ENCODE data around the gene KCNC1. TPM values are rescaled to one million over a fixed set of nuclear protein-coding genes. Genes with fewer than 3 reads are reported as not detected.

The KCNC1 gene
- total and polyA plus RNA-seq, 2 of the 4 experiments (the other 2 are of a cell fraction), result 0.03 TPM; not detected in 1

GRCh38 chr11:17725174-17725573, 9.4 kb upstream of the KCNC1 start (continued):
- no peak for TF ChIP-seq MXI1 (IDR thresholded peaks at IDR 0.05; ENCODE audit: borderline replicate concordance, low read depth, low read length)
- no peak for TF ChIP-seq POLR2A (IDR thresholded peaks at IDR 0.05; ENCODE audit: low read depth, low read length)
- TF ChIP-seq BHLHE40 (IDR thresholded peaks at IDR 0.05; ENCODE audit: low read depth, low read length), result no peak
- no peak for TF ChIP-seq FOS (IDR thresholded peaks at IDR 0.05; ENCODE audit: low read depth, low read length)

- no peak overlapping the region for H2AK5ac ChIP-seq (ENCODE audit: low read depth, low read length)
- in situ Hi-C loops (cut with MboI; ENCODE audit: low sequenced_read_pairs), result loop anchor here (5.0 kb wide), 1 partner anchor 247 kb away; no protein-coding TSS in a partner anchor
- H4K20me1 ChIP-seq (ENCODE audit: insufficient read depth, low read length), result 0 out of 2 replicates have a peak, but pooled peaks cover 6% of the 10 kb centered on the region
- H4K5ac ChIP-seq (ENCODE audit: low read depth, low read length), result no peak overlapping the region
- ChIA-PET POLR2A (ENCODE audit: unreplicated experiment) (no interaction called here), CTCF (interaction anchor here (0.9 to 8.0 kb wide), 10 partner anchors 8 to 259 kb away, joined by 3 to 158 read pairs (median 4); no protein-coding TSS in a partner anchor)
- H2BK15ac ChIP-seq (ENCODE audit: low read depth, low read length), result no peak overlapping the region
- no peak overlapping the region for H4K91ac ChIP-seq (ENCODE audit: insufficient read depth, low read depth, low read length)
- ATAC-seq (ENCODE audit: low read depth), result no peak
- H3K14ac ChIP-seq (replicated peaks; ENCODE audit: low read depth, low read length), result no peak overlapping the region
- dilution Hi-C loops (cut with HindIII; ENCODE audit: low sequenced_read_pairs, unreplicated experiment), result loop anchor here (25.0 kb wide), 1 partner anchor 257 kb away; no protein-coding TSS in a partner anchor
- H2BK20ac ChIP-seq (ENCODE audit: low read depth, low read length), result no peak overlapping the region
- H2AFZ ChIP-seq (replicated peaks; ENCODE audit: low read length, poor library complexity), result no peak overlapping the region
- H3K9me1 ChIP-seq (ENCODE audit: insufficient read depth, low read length), result no peaks in the 10 kb centered on the region
- no peak overlapping the region for H3K27ac ChIP-seq (ENCODE audit: insufficient read depth, low read length)
- no peak overlapping the region for H3K4ac ChIP-seq (ENCODE audit: low read depth, low read length)
- no peak overlapping the region for H4K8ac ChIP-seq (ENCODE audit: low read depth in 2 of 2, low read length in 2 of 2)
- no peaks in the 10 kb centered on the region for H3K9me3 ChIP-seq (ENCODE audit: control insufficient read depth, insufficient read depth, low read length)
- no peak overlapping the region for H2BK120ac ChIP-seq (ENCODE audit: low read depth, low read length)
- WGBS, 2 experiments (ENCODE audit: extremely low coverage in 2 of 2, insufficient read length in 1 of 2), result no CpG with 5 or more reads among the region's 2 CpGs
- no peaks in the 10 kb centered on the region for H3K79me1 ChIP-seq (ENCODE audit: low read depth in 1 of 2, low read length in 2 of 2)
- H2AK9ac ChIP-seq (replicated peaks; ENCODE audit: low read depth, low read length, poor library complexity), result no peak overlapping the region
- peaks cover 33% of the 10 kb centered on the region for H3K27me3 ChIP-seq (ENCODE audit: control insufficient read depth, insufficient read depth, low read length)
- no peak overlapping the region for H3K4me2 ChIP-seq (ENCODE audit: low read depth, low read length)
- no peak overlapping the region for H3K18ac ChIP-seq (ENCODE audit: low read depth, low read length)
- H3K56ac ChIP-seq (ENCODE audit: extremely low read depth, insufficient read depth, low read length), result no peak overlapping the region
- H3K23ac ChIP-seq (ENCODE audit: low read depth, low read length), result no peak overlapping the region
- DNase-seq, result no peak
- no peak overlapping the region for H3K9ac ChIP-seq (ENCODE audit: low read depth, low read length)
- H2BK5ac ChIP-seq (ENCODE audit: low read depth, low read length, poor library complexity, severe bottlenecking), result no peak overlapping the region
- no peaks in the 10 kb centered on the region for H3K4me1 ChIP-seq (ENCODE audit: control insufficient read depth, insufficient read depth, low read length)
- no peak overlapping the region for H3K4me3 ChIP-seq (ENCODE audit: insufficient read depth, low read depth, low read length)
- BruUV-seq (replicated peaks), result no TSS peak
- no peaks in the 10 kb centered on the region for H3K36me3 ChIP-seq (ENCODE audit: control insufficient read depth, insufficient read depth, low read length)
- intact Hi-C loops (cut with micrococcal nuclease), result loop anchor here (5.0 to 10.0 kb wide), 3 partner anchors 92 to 595 kb away; partner anchors contain the start of genes GTF2H1, HPS5 and SAAL1
- TF ChIP-seq POLR2A (IDR thresholded peaks at IDR 0.05; ENCODE audit: low read depth, low read length), result no peak
- TF ChIP-seq CHD1 (IDR thresholded peaks at IDR 0.05; ENCODE audit: low read depth, low read length), result no peak
- no peak for TF ChIP-seq MAZ (IDR thresholded peaks at IDR 0.05; ENCODE audit: borderline replicate concordance, low read depth, low read length)
- TF ChIP-seq MXI1 (IDR thresholded peaks at IDR 0.05; ENCODE audit: borderline replicate concordance, low read depth, low read length), result no peak
- TF ChIP-seq SMC3 (IDR thresholded peaks at IDR 0.05; ENCODE audit: low read depth, low read length), result no peak
- no peak for TF ChIP-seq USF2 (IDR thresholded peaks at IDR 0.05; ENCODE audit: low read depth, low read length)
These were observed 4.4 kb upstream of the KCNC1 start for GRCh38 chr11:17730137-17730536.
